Activated naive CD4-positive, alpha-beta T cell (primary cell): Measurements from ENCODE around the gene DPCD.
"Not testable (repeated sequence)": the region's sequence is repeated elsewhere in the genome, so short reads cannot be mapped to it uniquely, and the experiment has no call there.

Source experiments
- DNase-seq, 4 experiments: peaks; one replicate each; lab custom pipeline; 2025; lab: John Stamatoyannopoulos, UW

DPCD gene

GRCh38 chr10:101619983-101620382 is 31.9 kb downstream of the DPCD start:
- DNase-seq = no peak

GRCh38 chr10:101623528-101623927 is 35.4 kb downstream of the DPCD start:
- no peak for DNase-seq

GRCh38 chr10:101624526-101625102 is 36.5 kb downstream of the DPCD start:
- DNase-seq = no peak

GRCh38 chr10:101625821-101626412 is 37.8 kb downstream of the DPCD start:
- DNase-seq = no peak

GRCh38 chr10:101629837-101630632 is 41.9 kb downstream of the DPCD start:
- no peak for DNase-seq

GRCh38 chr10:101630633-101630920 is 42.5 kb downstream of the DPCD start:
- no peak for DNase-seq

GRCh38 chr10:101631821-101632475 is 43.8 kb downstream of the DPCD start:
- DNase-seq = no peak

- DNase-seq = not testable (repeated sequence)
Measured at GRCh38 chr10:101633510-101633909, 45.4 kb downstream of the DPCD start.

- DNase-seq = no peak
Measured at GRCh38 chr10:101639141-101639900, 51.2 kb downstream of the DPCD start.

- DNase-seq = no peak
Measured at GRCh38 chr10:101643546-101643945, 55.4 kb downstream of the DPCD start.

GRCh38 chr10:101644002-101644401 is 55.9 kb downstream of the DPCD start:
- no peak for DNase-seq

GRCh38 chr10:101645659-101646058 is 57.5 kb downstream of the DPCD start:
- DNase-seq = no peak

- no peak for DNase-seq
Measured at GRCh38 chr10:101646364-101646763, 58.2 kb downstream of the DPCD start.

GRCh38 chr10:101647255-101647654 is 59.1 kb downstream of the DPCD start:
- no peak for DNase-seq

- DNase-seq = no peak
Measured at GRCh38 chr10:101649525-101650085, 61.5 kb downstream of the DPCD start.

- no peak for DNase-seq
Measured at GRCh38 chr10:101650863-101651262, 62.7 kb downstream of the DPCD start.

- DNase-seq = no peak
Measured at GRCh38 chr10:101651336-101651735, 63.2 kb downstream of the DPCD start.

- no peak for DNase-seq
Measured at GRCh38 chr10:101653536-101653935, 65.4 kb downstream of the DPCD start.

- DNase-seq = no peak
Measured at GRCh38 chr10:101655570-101655969, 67.4 kb downstream of the DPCD start.

GRCh38 chr10:101656890-101657289 is 68.8 kb downstream of the DPCD start:
- no peak for DNase-seq

- DNase-seq = no peak
Measured at GRCh38 chr10:101658975-101659374, 70.9 kb downstream of the DPCD start.
